Stimulated activated CD4-positive, alpha-beta T cell treated with anti-CD3 and anti-CD28 coated beads, Interleukin-15, amount 100 ng/mL, for 48 hours (primary cell): ENCODE measurements around the gene TENM4.

Source experiments
- DNase-seq, 2 donors: peaks; one replicate each; pipeline ENCODE4 v3.0.0-alpha.2; 2020; ENCODE audit warnings: low read depth in 2 of 2

The TENM4 gene

GRCh38 chr11:78973876-78974275, 467.0 kb downstream of the TENM4 start:
- DNase-seq, result no peak

GRCh38 chr11:78972590-78972989, 468.2 kb downstream of the TENM4 start:
- DNase-seq, result no peak

- DNase-seq, result no peak
Observed at GRCh38 chr11:78972177-78972576, 468.7 kb downstream of the TENM4 start.

GRCh38 chr11:78967811-78968210, 473.0 kb downstream of the TENM4 start:
- no peak for DNase-seq

DNA sequence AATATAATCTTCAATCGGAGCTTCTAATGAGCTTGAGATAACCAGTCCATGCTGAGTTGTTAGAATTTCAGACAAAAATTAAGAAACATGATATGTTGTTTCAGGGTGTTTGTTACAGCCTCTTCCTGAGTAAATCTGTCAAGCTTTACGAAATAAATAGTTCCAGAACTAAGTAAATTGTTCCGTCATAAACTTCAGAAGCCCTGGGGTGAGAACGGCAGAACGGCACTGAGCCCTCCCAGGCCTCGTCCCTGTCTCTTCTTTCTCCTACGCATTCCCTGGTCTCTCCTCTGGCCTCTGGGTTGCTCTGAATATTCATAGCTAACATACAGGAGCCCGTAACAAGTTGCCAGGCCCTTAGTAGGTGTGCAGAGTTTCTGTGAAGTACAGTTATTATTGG, 475.4 kb downstream of the TENM4 start:
- DNase-seq, result no peak

DNA sequence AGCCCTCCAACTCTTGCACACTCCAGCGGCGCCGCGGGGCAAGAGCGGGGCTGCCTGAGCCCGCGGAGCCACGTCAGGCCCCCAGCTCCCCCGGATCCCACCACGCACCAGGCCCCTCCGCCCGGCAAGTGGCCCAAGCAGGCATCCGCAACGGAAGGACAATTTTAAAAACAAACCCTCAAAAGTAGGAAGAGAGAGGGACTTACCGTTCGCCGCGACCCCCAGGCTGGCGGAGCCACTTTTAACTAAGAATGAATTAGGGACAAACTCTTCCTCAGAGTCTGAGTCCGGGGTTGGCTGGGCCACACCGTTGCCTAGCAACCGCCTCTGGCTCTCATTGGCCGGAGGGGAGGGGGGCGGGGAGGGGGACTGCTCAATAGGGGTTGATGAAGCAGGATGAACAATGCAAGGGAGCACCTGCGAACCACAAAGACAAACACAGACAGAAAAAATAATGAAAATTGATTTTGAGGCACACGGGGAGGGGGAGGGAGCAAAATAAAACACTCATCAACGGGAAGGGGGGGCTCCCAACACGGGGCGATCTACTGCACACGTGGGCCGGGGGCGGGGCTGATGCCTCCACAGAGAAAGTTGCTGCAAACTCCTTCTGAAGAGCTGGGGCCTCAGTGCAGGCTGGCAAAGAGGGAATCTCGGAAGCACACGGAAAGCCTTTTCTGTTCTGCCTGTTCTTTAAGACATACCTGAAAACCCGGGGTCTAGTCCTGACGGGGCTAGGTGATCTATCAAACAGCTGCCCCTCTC, 478.7 kb downstream of the TENM4 start:
- DNase-seq, result no peak

GRCh38 chr11:78961247-78961646, 479.6 kb downstream of the TENM4 start:
- no peak for DNase-seq

- DNase-seq, result no peak
Observed at GRCh38 chr11:78958444-78958843, 482.4 kb downstream of the TENM4 start.

DNA sequence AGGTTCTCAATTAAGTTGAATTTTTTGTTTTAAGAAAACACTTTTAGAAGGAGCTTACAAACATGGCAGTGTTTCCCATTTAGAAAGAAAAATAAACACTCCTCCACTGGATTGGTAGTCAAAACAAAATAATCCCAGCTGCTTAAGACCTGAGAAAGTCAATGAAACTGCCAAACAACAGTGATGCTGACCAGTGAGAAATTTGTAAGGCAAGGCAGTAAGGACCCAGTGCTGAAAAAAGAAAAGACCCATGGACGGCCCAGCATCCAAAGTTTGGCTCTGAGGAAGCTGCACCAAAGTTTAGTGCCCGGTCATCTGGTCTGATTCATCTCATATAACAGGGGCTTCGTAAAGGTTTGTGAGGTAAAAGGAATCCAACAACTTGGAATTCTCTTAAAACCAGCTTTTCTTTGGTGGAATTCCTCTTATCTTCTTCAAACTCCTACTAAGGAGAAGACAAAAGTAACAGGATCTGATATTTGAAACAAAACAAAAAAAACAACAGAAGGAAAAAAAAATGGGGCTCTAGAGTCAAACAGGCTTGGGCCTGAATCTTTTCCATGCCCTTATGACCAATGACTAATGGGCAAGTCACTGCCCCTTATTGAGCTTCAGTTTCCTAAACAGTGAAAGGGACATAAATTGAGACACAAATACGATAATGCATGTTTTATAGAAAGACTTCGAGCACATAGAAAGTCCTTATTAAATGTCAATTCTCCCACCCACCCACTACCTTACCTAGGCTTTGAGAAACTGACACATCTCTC, 483.2 kb downstream of the TENM4 start:
- no peak for DNase-seq

GRCh38 chr11:78954696-78955095, 486.1 kb downstream of the TENM4 start:
- no peak for DNase-seq

- no peak for DNase-seq
Observed at GRCh38 chr11:78954261-78954660, 486.6 kb downstream of the TENM4 start.

- no peak for DNase-seq
Observed at GRCh38 chr11:78952890-78953289, 487.9 kb downstream of the TENM4 start.

DNA sequence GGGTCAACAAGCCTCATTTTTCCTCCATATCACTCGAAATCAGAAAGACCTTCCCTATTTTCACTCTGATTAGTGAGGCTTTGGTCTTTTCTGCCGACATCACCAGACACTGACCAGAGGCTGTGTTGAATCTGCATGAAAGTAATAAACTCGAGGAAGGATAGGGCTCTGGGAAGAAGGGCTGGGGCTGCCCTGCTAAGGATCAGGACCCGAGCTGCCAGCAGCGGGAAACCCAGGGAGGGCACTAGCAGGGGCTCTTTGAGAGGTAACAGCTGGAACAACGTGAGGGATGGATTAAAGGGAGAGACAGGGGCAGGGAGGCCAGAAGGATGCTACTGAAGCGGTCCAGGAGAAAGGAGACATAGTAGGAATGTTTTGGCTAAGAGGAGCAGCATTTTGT, 488.7 kb downstream of the TENM4 start:
- DNase-seq, result no peak

DNA sequence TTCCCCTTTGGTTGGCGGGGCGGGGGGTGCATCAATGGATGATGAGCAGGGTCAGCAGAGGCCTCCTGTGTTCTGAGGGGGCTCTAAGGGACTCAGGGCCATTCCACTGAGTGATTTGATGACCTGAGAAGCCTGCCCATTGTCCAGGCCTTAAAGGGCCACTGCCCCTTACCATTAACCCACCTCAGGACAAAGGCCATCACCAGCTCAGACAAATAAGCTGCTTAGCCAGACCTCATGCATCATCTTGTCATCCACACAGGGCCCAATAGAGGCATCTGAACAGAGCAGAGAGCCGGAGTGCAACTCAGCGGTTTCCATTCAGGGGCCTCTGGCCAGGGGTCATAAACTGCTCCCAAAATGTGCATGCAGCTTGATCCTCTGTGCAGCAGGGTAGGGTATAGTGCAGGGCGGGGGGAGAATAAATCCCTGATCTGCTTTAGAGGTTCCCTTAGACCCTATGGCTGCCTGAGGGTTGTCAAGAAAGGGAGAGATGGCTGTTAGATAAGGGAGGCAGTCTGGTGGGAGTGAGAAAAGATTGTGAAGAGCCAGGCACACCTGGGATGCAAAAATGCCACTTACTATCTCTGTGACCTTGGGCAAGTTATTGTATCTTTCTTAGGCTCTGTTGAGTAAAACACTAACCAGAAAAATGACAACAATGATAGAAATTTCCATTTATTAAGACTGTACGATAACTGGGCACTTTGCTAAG, 490.7 kb downstream of the TENM4 start:
- DNase-seq, result no peak

GRCh38 chr11:78946945-78947902, 493.6 kb downstream of the TENM4 start:
- DNase-seq, result no peak

DNA sequence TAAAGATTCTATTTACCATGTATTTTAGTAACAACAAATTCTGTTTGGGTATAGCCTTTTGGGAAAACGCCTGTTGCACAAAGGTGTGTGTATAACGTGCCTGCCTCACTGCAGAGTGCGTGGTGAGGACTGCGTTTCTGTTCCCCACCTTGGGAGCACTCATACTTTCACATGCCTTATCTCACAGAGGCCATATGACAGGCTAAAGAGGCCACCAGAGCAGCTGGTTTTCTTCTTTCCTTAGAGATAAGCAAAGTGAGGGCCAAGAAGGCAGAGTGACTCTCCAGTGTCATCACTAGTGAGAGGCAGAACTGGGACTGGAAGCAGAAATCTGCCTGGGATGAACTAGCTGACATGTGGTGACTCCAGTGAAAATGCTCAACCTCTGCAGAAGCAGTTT, 497.0 kb downstream of the TENM4 start:
- DNase-seq, result no peak

DNA sequence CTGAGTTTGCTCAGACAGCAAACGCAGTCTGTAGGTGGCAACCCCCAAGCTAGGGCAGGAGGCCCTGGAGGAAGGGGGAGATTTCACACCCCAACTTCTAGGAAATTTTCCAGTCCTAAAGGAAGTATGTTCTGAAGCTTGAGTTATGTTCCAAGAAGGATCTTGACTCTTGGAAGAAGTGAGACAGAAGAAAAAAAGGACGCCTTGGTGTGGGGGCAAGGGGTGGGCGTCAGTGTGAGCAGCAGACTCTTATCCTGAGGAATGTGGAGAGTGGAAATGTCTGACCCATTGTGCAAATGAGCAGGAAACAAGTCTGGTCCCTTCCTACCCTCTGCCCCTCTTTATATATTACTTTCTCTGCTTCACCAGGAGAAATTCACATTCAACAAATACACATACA, 497.7 kb downstream of the TENM4 start:
- no peak for DNase-seq

DNA sequence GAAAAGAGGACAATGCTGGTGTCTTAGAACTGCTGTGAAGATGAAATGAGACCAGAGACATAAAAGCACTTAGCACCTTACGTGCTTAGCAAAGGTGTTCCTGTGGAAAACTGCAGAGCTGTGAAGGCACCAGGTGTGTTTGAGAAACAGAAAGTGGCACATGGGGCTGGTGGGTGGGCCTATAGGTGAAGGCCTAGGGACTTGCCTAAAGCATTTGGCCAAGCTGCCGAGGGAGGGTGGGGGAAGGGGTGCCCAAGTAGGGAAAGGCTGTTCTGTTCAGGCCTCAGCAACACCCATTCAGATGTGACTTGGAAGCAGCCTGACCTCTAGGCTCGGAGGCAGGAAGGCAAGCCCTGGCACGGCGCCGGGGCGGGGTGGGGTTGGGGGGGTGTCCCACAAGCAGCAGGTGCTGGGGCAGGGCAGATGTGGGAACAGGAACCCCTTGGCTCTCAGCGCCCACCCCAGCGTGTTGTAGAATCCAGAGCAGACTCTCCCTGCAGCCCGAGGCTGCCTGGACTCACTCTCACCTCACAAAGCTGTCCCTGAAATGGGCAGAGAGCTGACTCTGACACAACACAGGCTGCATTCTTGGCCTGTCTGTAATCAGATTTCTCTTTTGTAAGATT, 499.5 kb downstream of the TENM4 start:
- no peak for DNase-seq

- DNase-seq, result no peak
Observed at GRCh38 chr11:78940500-78941225, 500.2 kb downstream of the TENM4 start.

- DNase-seq, result no peak
Observed at GRCh38 chr11:78938971-78939370, 501.9 kb downstream of the TENM4 start.
